ENCODE data around the gene APEX1. TPM values are rescaled to one million over a fixed set of nuclear protein-coding genes. Genes with fewer than 3 reads are reported as not detected.
A peak's percentile ranks its signal among the peaks of the same experiment; 100 is the strongest.

Gene APEX1
- total RNA-seq, 1 experiment from 2014 or later, result 176 TPM

- H3K27me3 ChIP-seq (replicated peaks; ENCODE audit: control insufficient read depth, insufficient read depth, low read length), result no peaks in the 10 kb centered on the region
- peaks cover 17% of the 10 kb centered on the region for H3K4me1 Mint-ChIP-seq (ENCODE audit: low read depth, unreplicated experiment)
- no peak for TF ChIP-seq CTCF (IDR thresholded peaks at IDR 0.05; ENCODE audit: insufficient read depth in 1 of 2, low read depth in 1 of 2, low read length in 1 of 2, severe bottlenecking in 1 of 2, unreplicated experiment in 1 of 2)
- BruUV-seq (replicated peaks), result TSS peak; percentile 48
- no peaks in the 10 kb centered on the region for H3K27me3 Mint-ChIP-seq (ENCODE audit: insufficient read depth, unreplicated experiment)
- H3K4me1 ChIP-seq, result peaks cover 16% of the 10 kb centered on the region
- H3K9me3 ChIP-seq, result no peaks in the 10 kb centered on the region
- H3K9me3 Mint-ChIP-seq (ENCODE audit: unreplicated experiment), result no peaks in the 10 kb centered on the region
- intact Hi-C loops (cut with micrococcal nuclease; ENCODE audit: unreplicated experiment), result loop anchor here (1.0 to 2.0 kb wide), 4 partner anchors 9 to 222 kb away; partner anchors contain the start of gene PNP
- POLR2A ChIA-PET, result interaction anchor here (0.9 to 2.5 kb wide), 13 partner anchors 10 to 223 kb away, joined by 3 to 60 read pairs (median 6); partner anchors contain the start of genes PARP2, PNP and TEP1
- H3K27ac Mint-ChIP-seq (ENCODE audit: unreplicated experiment), result peak overlapping the region; percentile 96
- H3K36me3 ChIP-seq (ENCODE audit: control insufficient read depth, insufficient read depth, low read length), result 0 out of 2 replicates have a peak, but pooled peaks cover 3% of the 10 kb centered on the region
- CTCF ChIA-PET, result interaction anchor here (1.0 to 1.4 kb wide), 3 partner anchors 45 to 230 kb away, joined by 3 to 9 read pairs (median 4); no protein-coding TSS in a partner anchor
- peak overlapping the region; percentile 93 for H3K4me3 ChIP-seq (ENCODE audit: low read depth, low read length)
- peaks cover 32% of the 10 kb centered on the region for H3K36me3 Mint-ChIP-seq (ENCODE audit: insufficient read depth, unreplicated experiment)
- H3K4me3 Mint-ChIP-seq (ENCODE audit: unreplicated experiment), result peak overlapping the region; percentile 83
- peak; percentile 69 to 73 for DNase-seq
Observed at GRCh38 chr14:20460458-20461224, 5.6 kb downstream of the APEX1 start.

- intact Hi-C loops (cut with micrococcal nuclease; ENCODE audit: unreplicated experiment), result loop anchor here (1.0 to 2.0 kb wide), 4 partner anchors 8 to 221 kb away; partner anchors contain the start of gene PNP
- ChIA-PET POLR2A (interaction anchor here (0.6 to 2.5 kb wide), 20 partner anchors 9 to 258 kb away, joined by 3 to 60 read pairs (median 4); partner anchors contain the start of genes PARP2, PNP and TEP1), CTCF (interaction anchor here (0.6 to 1.4 kb wide), 7 partner anchors 46 to 229 kb away, joined by 3 to 10 read pairs (median 4); partner anchors contain the start of gene PARP2)
- H3K27ac Mint-ChIP-seq (ENCODE audit: unreplicated experiment), result peak within 1 kb of the TSS; percentile 96
- peak within 1 kb of the TSS; percentile 83 for H3K4me3 Mint-ChIP-seq (ENCODE audit: unreplicated experiment)
- no TSS peak for BruUV-seq (replicated peaks)
- no peak for TF ChIP-seq CTCF (IDR thresholded peaks at IDR 0.05; ENCODE audit: insufficient read depth in 1 of 2, low read depth in 1 of 2, low read length in 1 of 2, severe bottlenecking in 1 of 2, unreplicated experiment in 1 of 2)
- H3K9me3 Mint-ChIP-seq (ENCODE audit: unreplicated experiment), result no peaks in the 10 kb centered on the region
- no peaks in the 10 kb centered on the region for H3K27me3 ChIP-seq (replicated peaks; ENCODE audit: control insufficient read depth, insufficient read depth, low read length)
- H3K36me3 ChIP-seq (ENCODE audit: control insufficient read depth, insufficient read depth, low read length), result 0 out of 2 replicates have a peak, but pooled peaks cover 3% of the 10 kb centered on the region
- H3K27me3 Mint-ChIP-seq (ENCODE audit: insufficient read depth, unreplicated experiment), result no peaks in the 10 kb centered on the region
- no peaks in the 10 kb centered on the region for H3K9me3 ChIP-seq
- DNase-seq, result peak; percentile 99 to 100
- peak within 1 kb of the TSS; percentile 93 for H3K4me3 ChIP-seq (ENCODE audit: low read depth, low read length)
- peaks cover 16% of the 10 kb centered on the region for H3K4me1 ChIP-seq
- peaks cover 17% of the 10 kb centered on the region for H3K4me1 Mint-ChIP-seq (ENCODE audit: low read depth, unreplicated experiment)
- peaks cover 32% of the 10 kb centered on the region for H3K36me3 Mint-ChIP-seq (ENCODE audit: insufficient read depth, unreplicated experiment)
Observed at GRCh38 chr14:20461225-20462141, 6.5 kb downstream of the APEX1 start, which contains the start of gene PIP4P1. TSS of gene PIP4P1 (minus strand) at chr14:20461434. CDS start at chr14:20461325, 109 bp downstream.

Measured in Caco-2 (cell line).